ENCODE measurements around the gene MPPED1. TPM values are rescaled to one million over a fixed set of nuclear protein-coding genes. Genes with fewer than 3 reads are reported as not detected.

MPPED1 gene
- total and polyA plus RNA-seq, 2 donors (not counting 3 experiments of a cell fraction or from before 2014, with no cell fraction given) = not detected

- no peaks in the 10 kb centered on the region for H4K20me1 ChIP-seq (replicated peaks; ENCODE audit: control insufficient read depth, extremely low read depth, insufficient read depth, low read length)
- no peaks in the 10 kb centered on the region for H3K9me1 ChIP-seq (replicated peaks; ENCODE audit: control insufficient read depth, extremely low read depth, insufficient read depth, low read length)
- CTCF ChIA-PET = interaction anchor here (1.5 kb wide), 1 partner anchor 11 kb away, joined by 3 read pairs; no protein-coding TSS in a partner anchor
- TF ChIP-seq CTCF (IDR thresholded peaks at IDR 0.05; ENCODE audit: extremely low read depth in 1 of 2, insufficient read depth in 1 of 2, low read depth in 1 of 2, low read length in 2 of 2) = no peak
- TF ChIP-seq, protein P1, sequence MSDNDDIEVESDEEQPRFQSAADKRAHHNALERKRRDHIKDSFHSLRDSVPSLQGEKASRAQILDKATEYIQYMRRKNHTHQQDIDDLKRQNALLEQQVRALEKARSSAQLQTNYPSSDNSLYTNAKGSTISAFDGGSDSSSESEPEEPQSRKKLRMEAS (IDR thresholded peaks at IDR 0.05; ENCODE audit: insufficient read depth, insufficient read length) = no peak
- no peak for TF ChIP-seq POLR2A (IDR thresholded peaks at IDR 0.05; ENCODE audit: low read depth, low read length)
- no peak for TF ChIP-seq POLR2AphosphoS5 (IDR thresholded peaks at IDR 0.05; ENCODE audit: insufficient read depth, low read depth, low read length)
- TF ChIP-seq GATA2 (IDR thresholded peaks at IDR 0.05; ENCODE audit: insufficient read depth, insufficient read length, low read depth, low read length) = no peak
- no peak for TF ChIP-seq FOS (IDR thresholded peaks at IDR 0.05; ENCODE audit: borderline replicate concordance, insufficient read depth, low read length)
- TF ChIP-seq JUN (IDR thresholded peaks at IDR 0.05; ENCODE audit: borderline replicate concordance, insufficient read depth, insufficient read length, low read depth) = no peak
- TF ChIP-seq EZH2 (IDR thresholded peaks at IDR 0.05; ENCODE audit: borderline replicate concordance, low read depth, low read length, severe bottlenecking) = no peak
- POLR2A ChIA-PET = no interaction called here
- no peaks in the 10 kb centered on the region for H3K36me3 ChIP-seq (ENCODE audit: control insufficient read depth in 2 of 2, extremely low read depth in 1 of 2, insufficient read depth in 2 of 2, low read length in 2 of 2)
- DNase-seq (ENCODE audit: low read depth, low spot score) (no peak), FAIRE-seq (no peak)
- H3K4me3 ChIP-seq (replicated peaks in 1 of 3; ENCODE audit: insufficient read depth in 1 of 3, low read depth in 1 of 3, low read length in 3 of 3) = no peak overlapping the region
- H3K4me2 ChIP-seq (ENCODE audit: insufficient read depth, low read length) = no peak overlapping the region
- no peak overlapping the region for H3K9ac ChIP-seq (replicated peaks; ENCODE audit: extremely low read depth, insufficient read depth, low read length)
- H3K79me2 ChIP-seq (ENCODE audit: control insufficient read depth, insufficient read depth, low read length) = no peaks in the 10 kb centered on the region
- no peaks in the 10 kb centered on the region for H3K9me3 ChIP-seq (replicated peaks; ENCODE audit: control insufficient read depth, insufficient read depth, low read length)
- dilution Hi-C loops (cut with MboI; ENCODE audit: extremely low pct_ligation_motif_present, low sequenced_read_pairs) (no loop called here), intact Hi-C loops (cut with micrococcal nuclease) (no loop called here)
- H2AFZ ChIP-seq (ENCODE audit: low read depth, low read length) = no peak overlapping the region
- no peak overlapping the region for H3K27ac ChIP-seq (ENCODE audit: insufficient read depth, low read depth, low read length)
- H3K4me1 ChIP-seq (ENCODE audit: control insufficient read depth, extremely low read depth, insufficient read depth, low read length) = no peaks in the 10 kb centered on the region
- no peaks in the 10 kb centered on the region for H3K27me3 ChIP-seq (ENCODE audit: control insufficient read depth in 2 of 2, insufficient read depth in 2 of 2, low read length in 2 of 2)
- BruUV-seq (replicated peaks) = no TSS peak
Observed at GRCh38 chr22:43526117-43526655, 114.4 kb downstream of the MPPED1 start.
